Stimulated activated CD4-positive, alpha-beta T cell treated with anti-CD3 and anti-CD28 coated beads, Interleukin-1b, Interleukin-23, amount 100 ng/mL, for 48 hours (primary cell): Measurements from ENCODE around the gene UGGT2.
"Not testable (repeated sequence)": the region's sequence is repeated elsewhere in the genome, so short reads cannot be mapped to it uniquely, and the experiment has no call there.

Experiments used
- DNase-seq: peaks from one replicate; pipeline ENCODE4 v3.0.0-alpha.2; 2020

Gene UGGT2

DNA sequence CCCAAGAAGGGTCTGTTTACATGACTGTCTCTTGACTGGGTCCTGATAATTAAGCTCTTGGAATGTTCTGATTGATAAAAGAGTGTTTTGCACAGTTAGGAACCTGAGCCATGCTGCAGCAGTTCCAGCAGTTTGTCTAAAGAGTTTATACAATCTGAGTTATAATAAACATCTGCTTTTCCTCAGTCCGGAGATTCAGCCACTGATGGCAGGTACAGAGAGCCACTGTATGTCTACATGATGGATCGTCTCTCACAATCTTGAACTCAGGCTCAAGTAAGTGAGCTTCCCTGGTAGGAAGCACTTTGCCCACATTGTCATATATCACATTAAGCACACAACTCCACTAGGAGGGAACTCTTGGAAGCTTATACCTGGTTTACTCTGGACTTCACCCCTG is 84.3 kb downstream of the UGGT2 start:
- no peak for DNase-seq

DNA sequence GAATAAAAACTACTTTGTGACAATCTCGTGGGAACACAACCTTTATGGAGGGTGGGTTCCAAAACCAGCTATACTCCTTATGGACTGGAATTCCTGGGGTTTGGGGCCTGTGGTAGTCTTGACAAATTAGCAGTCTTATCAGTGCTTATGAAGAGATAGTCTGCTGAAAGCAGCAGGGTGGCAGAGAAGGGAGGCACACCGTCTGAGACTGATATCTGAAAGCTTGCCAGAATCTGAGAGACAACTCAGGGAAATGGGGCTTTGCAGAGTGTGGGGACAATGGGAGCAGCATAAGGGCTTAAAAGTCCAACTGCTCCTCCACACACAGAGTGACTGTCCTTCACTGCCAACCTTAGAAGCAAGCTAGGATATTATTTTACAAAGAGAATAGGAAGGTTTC is 95.9 kb downstream of the UGGT2 start:
- DNase-seq, result no peak

- DNase-seq, result no peak
Measured at GRCh38 chr13:95956589-95957148, 96.5 kb downstream of the UGGT2 start.

GRCh38 chr13:95955719-95956118 is 97.5 kb downstream of the UGGT2 start:
- DNase-seq, result no peak

GRCh38 chr13:95955255-95955654 is 97.9 kb downstream of the UGGT2 start:
- DNase-seq, result no peak

- DNase-seq, result no peak
Measured at GRCh38 chr13:95954266-95954665, 98.9 kb downstream of the UGGT2 start.

DNA sequence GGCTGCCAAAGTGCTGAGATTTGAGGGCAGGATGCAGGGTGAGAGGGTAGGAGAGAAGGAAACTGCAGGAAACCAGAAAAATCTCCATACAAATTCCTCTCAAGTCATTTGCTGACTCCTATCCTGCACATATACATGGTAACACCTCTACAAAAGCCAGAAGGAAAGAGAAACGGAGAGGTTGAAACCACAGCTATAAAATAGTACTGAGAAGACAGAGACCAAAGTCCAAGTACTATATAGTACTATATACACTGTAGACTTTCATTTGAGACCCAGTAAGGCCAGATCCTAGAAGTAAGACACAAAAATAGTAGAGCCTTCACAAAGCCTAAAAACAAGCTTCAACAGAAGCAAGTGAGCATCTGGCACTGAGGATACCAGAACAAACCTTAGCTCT is 103.1 kb downstream of the UGGT2 start:
- no peak for DNase-seq

GRCh38 chr13:95948656-95949055 is 104.5 kb downstream of the UGGT2 start:
- DNase-seq, result no peak

GRCh38 chr13:95937714-95938320 is 115.4 kb downstream of the UGGT2 start:
- no peak for DNase-seq

DNA sequence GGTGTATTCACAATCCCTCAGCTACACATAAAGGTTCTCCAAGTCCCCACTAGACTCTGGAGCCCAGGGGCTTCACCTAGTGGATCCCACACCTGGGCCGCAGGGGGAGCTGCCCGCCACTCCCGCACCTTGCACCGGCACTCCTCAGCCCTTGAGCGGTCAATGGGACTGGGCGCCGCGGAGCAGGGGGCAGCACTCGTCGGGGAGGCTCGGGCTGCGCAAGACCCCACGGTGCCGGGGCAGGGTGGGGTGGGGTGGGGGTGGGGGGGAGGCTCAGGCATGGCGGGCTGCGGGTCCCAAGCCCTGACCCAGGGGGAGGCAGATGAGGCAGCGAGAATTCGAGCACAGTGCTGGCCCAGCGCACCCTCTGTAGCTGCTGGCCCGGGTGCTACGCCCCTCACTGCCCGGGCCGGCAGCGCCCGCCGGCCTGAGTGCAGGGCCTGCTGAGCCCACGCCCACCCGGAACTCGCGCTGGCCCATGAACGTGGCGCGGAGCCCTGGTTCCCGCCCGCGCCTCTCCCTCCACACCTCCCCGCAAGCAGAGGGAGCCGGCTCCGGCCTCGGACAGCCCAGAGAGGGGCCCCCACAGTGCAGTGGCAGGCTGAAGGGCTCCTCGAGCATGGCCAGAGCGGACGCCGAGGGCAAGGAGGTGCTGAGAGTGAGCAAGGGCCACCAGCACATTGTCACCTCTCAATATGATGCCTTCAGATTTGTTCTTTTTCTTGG is 121.7 kb downstream of the UGGT2 start:
- DNase-seq, result no peak

DNA sequence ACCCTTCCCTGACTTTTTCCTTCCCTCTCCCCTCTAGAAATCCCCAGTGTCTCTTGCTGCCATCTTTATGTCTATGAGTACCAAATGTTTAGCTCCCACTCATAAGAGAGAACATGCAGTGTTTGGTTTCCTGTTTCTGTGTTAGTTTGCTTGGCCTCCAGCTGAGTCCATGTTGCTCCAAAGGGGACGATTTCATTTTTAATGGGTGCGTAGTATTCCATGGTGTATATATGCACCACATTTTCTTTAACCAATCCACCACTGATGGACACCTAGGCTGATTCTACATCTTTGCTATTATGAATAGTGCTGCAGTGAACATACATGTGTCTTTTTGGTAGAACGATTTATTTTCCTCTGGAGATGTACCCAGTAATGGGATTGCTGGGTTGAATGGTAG is 123.8 kb downstream of the UGGT2 start:
- no peak for DNase-seq

- DNase-seq, result not testable (repeated sequence)
Measured at GRCh38 chr13:95928367-95928906, 124.8 kb downstream of the UGGT2 start.

- no peak for DNase-seq
Measured at GRCh38 chr13:95926231-95926630, 127.0 kb downstream of the UGGT2 start.

DNA sequence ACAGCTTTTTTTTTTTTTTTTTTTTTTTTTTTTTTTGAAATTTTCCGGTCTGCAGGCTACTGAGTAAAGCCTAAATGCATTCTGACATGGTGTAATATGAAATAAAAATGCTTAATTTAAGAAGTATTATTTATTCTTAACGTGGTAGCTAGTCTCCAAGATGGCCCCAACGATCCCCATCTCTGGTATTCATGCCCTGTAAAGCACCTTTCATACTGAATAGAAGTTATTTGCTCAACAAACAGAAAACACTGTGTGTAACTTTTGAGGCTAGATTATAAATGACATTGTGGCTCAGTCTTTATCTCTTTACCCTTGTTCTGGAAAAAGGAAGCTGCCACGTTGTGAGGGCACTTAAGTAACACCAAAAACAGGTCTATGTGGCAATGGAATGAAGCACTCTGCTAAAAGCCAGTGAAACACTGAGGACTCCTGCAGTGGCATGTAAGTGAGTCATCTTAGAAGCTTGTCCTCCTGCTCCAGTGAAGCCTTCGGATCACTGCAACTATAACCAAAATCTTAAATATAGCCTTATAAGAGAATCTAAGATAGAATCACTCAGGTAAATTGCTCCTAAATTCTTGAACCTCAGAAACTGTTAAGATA is 128.7 kb downstream of the UGGT2 start:
- no peak for DNase-seq

GRCh38 chr13:95921485-95921884 is 131.7 kb downstream of the UGGT2 start:
- DNase-seq, result no peak

GRCh38 chr13:95920485-95920884 is 132.7 kb downstream of the UGGT2 start:
- no peak for DNase-seq

DNA sequence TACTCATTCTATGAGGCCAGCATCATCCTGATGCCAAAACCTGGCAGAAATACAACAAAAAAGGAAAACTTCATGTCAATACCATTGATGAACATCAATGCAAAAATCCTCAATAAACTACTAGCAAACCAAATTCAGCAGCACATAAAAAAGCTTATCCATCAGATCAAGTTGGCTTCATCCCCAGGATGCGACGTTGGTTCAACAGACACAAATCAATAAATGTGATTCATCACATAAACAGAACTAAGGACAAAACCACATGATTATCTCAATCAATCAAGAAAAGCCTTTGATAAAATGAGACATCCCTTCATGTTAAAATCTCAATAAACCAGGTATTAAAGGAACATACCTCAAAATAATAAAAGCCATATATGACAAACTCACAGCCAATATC is 134.3 kb downstream of the UGGT2 start:
- no peak for DNase-seq

DNA sequence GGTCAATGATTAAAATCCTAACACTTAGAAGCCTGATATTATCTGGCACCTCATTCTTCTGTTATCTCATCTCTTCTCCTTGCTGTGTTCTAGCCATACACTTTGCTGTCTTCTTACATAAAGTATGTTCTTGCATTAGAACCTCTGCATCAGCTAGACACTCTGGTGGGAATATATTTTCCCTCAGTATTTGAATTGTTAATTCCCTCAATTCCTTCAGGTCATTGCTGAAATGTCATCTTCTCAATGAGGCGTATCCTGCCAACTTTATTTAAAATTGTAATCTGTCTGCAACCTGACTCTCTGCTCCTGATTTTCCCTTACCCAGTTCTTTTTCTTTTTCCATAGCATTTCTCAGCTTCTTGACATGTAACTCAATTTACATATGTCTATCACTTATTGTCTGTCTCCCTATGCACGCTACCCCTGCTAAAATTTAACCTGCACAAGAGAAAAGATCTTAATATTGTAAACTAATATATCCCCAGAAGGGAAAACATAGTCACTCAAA is 138.2 kb downstream of the UGGT2 start:
- no peak for DNase-seq

DNA sequence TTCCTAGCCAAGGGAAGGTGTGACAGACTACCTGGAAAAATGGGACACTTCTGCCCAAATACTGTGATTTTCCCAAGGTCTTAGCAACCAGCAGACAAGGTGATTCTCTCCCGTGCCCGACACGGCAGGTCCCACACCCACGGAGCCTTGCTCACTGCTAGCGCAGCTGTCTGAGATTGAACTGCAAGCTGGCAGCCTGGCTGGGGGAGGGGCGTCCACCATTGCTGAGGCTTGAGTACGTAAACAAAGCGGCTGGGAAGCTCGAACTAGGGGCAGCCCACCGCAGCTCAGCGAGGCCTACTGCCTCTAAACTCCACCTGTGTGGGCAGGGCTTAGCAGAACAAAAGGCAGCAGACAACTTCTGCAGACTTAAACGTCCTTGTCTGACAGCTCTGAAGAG is 146.2 kb downstream of the UGGT2 start:
- DNase-seq, result no peak

GRCh38 chr13:95903569-95903968 is 149.6 kb downstream of the UGGT2 start:
- DNase-seq, result no peak

DNA sequence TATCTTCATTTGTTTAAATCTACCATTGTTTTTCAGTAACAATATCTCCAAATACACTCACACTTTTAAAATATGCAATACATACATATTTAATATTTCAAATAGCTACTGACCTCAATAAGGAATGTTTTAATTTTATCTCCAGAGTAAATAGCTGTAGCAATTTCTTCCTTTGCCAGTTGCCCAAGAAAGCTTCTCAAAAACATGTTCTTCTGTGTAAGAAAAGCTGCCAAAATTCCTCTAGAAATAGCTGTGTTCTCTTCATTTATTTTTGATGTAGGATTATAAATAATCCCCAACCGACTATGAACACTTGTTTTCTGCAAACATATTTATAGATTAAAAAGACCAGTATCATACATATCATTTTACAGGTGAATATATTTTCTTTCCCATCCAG is 150.5 kb downstream of the UGGT2 start:
- no peak for DNase-seq

- no peak for DNase-seq
Measured at GRCh38 chr13:95898256-95898655, 154.9 kb downstream of the UGGT2 start.

- no peak for DNase-seq
Measured at GRCh38 chr13:95896301-95896700, 156.9 kb downstream of the UGGT2 start.

DNA sequence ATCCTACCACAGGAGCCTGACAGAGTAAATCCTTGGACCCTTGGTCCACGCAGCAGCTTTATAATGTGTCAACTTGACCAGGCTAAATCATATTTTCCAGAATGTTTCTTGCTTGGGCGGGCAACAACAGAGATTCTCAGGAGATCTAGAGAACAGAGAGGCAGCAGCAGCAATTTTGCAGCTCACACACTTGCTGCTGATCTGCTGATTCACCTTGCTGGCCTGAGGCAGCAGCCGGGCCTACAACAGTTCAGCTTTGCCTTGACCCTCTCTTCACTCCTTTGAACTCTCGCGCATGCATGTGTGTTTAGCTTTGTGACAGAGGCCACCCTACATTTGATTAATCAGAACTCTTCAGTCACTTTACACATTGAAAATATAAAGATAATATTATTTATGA is 159.3 kb downstream of the UGGT2 start:
- no peak for DNase-seq
